HepG2 (cell line): ENCODE measurements around the gene SCAF11. TPM values are rescaled to one million over a fixed set of nuclear protein-coding genes. Genes with fewer than 3 reads are reported as not detected.
A peak's percentile ranks its signal among the peaks of the same experiment; 100 is the strongest.

Source experiments
- ATM ChIP-seq: fragments of 450-650 bp; IDR thresholded peaks from 2 replicates; pipeline ENCODE4 v1.7.1; 2017; ENCODE audit warnings: mild to moderate bottlenecking, borderline replicate concordance
- HOXA5 ChIP-seq: sonication (generic); formaldehyde crosslinking; IDR thresholded peaks from 2 replicates; pipeline ENCODE4 v1.4.0; 2020; ENCODE audit warnings: missing genetic modification reagents
- NFKB2 ChIP-seq: sonication (generic); formaldehyde crosslinking; IDR thresholded peaks from 2 replicates; pipeline ENCODE4 v1.4.0; 2020; ENCODE audit warnings: missing genetic modification reagents, borderline replicate concordance
- REST ChIP-seq, 2 experiments: IDR thresholded peaks; 2 replicates each; pipeline ENCODE4 v1.6.1; 2011 to 2012; ENCODE audit warnings: low read length in 2 of 2, borderline replicate concordance in 1 of 2, low read depth in 1 of 2, mild to moderate bottlenecking in 1 of 2, moderate library complexity in 1 of 2
- ZBED4 ChIP-seq: sonication (generic); formaldehyde crosslinking; IDR thresholded peaks from 2 replicates; pipeline ENCODE4 v1.4.0; 2020; ENCODE audit warnings: missing genetic modification reagents, borderline replicate concordance
- ZHX2 ChIP-seq, 2 experiments: sonication (generic) in 1 of 2; formaldehyde crosslinking in 1 of 2; IDR thresholded peaks; 2 replicates each; pipeline versions ENCODE4 v1.6.1 to v1.9.0; 2014 to 2022; ENCODE audit warnings: antibody characterized with exemption in 1 of 2, borderline replicate concordance in 1 of 2, inconsistent platforms in 1 of 2, low read depth in 1 of 2, missing genetic modification reagents in 1 of 2
- ZNF281 ChIP-seq: sonication (generic); formaldehyde crosslinking; IDR thresholded peaks from 2 replicates; pipeline ENCODE4 v1.4.0; 2020; ENCODE audit warnings: missing genetic modification reagents, borderline replicate concordance
- ZNF468 ChIP-seq: sonication (generic); formaldehyde crosslinking; IDR thresholded peaks from 2 replicates; pipeline ENCODE4 v1.8.0; 2022; ENCODE audit warnings: mild to moderate bottlenecking, moderate library complexity, missing genetic modification reagents
- ZNF614 ChIP-seq: IDR thresholded peaks from 2 replicates; pipeline ENCODE4 v1.6.1; 2018; ENCODE audit warnings: missing biosample characterization, missing genetic modification reagents, inconsistent platforms, borderline replicate concordance
- polyA plus RNA-seq, 8 experiments: library from polyadenylated mRNA; depleted of rRNA in 3 of 8; stranded (reverse) in 7 of 8; unstranded in 1 of 8; fragments of >200 nt; fragmentation: Illumina TruSeq in 4 of 8; extraction: Trizol in 4 of 8; gene quantifications; 2 replicates each; pipeline versions ENCODE4 v1.2.1 to v1.2.3, GENCODE V29; 2011 to 2016; ENCODE audit warnings: low read depth in 4 of 8, missing spikeins in 1 of 8, mixed read lengths in 1 of 8; ENCODE audit not compliant: insufficient read depth in 1 of 8
- total RNA-seq, 5 experiments: library from RNA; depleted of rRNA; stranded (reverse); fragments of >200 nt; fragmentation: Illumina TruSeq; extraction: Trizol; gene quantifications; 2 replicates each; pipeline ENCODE4 v1.2.3, GENCODE V29; 2016; ENCODE audit warnings: low read depth in 1 of 5

Gene SCAF11
- total and polyA plus RNA-seq, 2 of the 13 experiments (the other 11 are each of a cell fraction or from before 2014, with no cell fraction given) = 26.9 to 38.3 TPM

- no peak for TF ChIP-seq HOXA5 (CRISPR knock-in tag)
- 0 out of 2 replicates have a peak, but pooled peaks have one; percentile 25 for TF ChIP-seq ZBED4 (CRISPR knock-in tag)
- TF ChIP-seq ZNF468 (CRISPR knock-in tag) = no peak; the same call in 1 of the 2 replicates
- peak; percentile 93; the same call in 1 of the 2 replicates for TF ChIP-seq NFKB2 (CRISPR knock-in tag)
- peak; percentile 85; the same call in 1 of the 2 replicates for TF ChIP-seq ZNF614 (CRISPR knock-in tag)
- TF ChIP-seq ATM = no peak
- peak; percentile 86; the same call in 1 of the 2 replicates for TF ChIP-seq ZNF281 (CRISPR knock-in tag)
- peak; percentile 78; the same call in 1 of the 2 replicates for TF ChIP-seq ZHX2 (IDR thresholded peaks at IDR 0.05; ENCODE audit: low read depth)
- no peak for TF ChIP-seq ZHX2 (CRISPR knock-in tag; IDR thresholded peaks at IDR 0.05; ENCODE audit: borderline replicate concordance)
- TF ChIP-seq REST (IDR thresholded peaks at IDR 0.05; ENCODE audit: borderline replicate concordance in 1 of 2, low read depth in 1 of 2, low read length in 2 of 2) = peak in 1 of 2 experiments; percentile 70; a peak in 1 of 4 replicates
Observed at GRCh38 chr12:45990468-45991283, at the start of gene SCAF11 (continued).
